Spleen (tissue), 7 donors: ENCODE results near the gene PLEKHH1.

Experiments used
- POLR2A ChIP-seq, 3 donors: fragments of 450-650 bp; IDR thresholded peaks; one replicate each; pipeline ENCODE4 v1.5.1; 2017; ENCODE audit warnings: antibody characterized with exemption in 3 of 3, mild to moderate bottlenecking in 1 of 3
- POLR2AphosphoS5 ChIP-seq, 3 donors: sonication (generic); formaldehyde crosslinking; IDR thresholded peaks; one replicate each; pipeline ENCODE4 v1.5.1; 2017; ENCODE audit warnings: antibody characterized with exemption in 3 of 3
- TF ChIP-seq, protein P1 (sequence below), 11 experiments: fragments of 200-600 bp in 7 of 11; fragments of 450-650 bp in 4 of 11; sonication (generic) in 4 of 11; IDR thresholded peaks in 8 of 11; conservative IDR thresholded peaks in 3 of 11; 1 replicate in 7 of 11; 2 replicates in 4 of 11; pipeline versions ENCODE4 v1.4.0 to v1.8.0; 2016 to 2021; ENCODE audit warnings: antibody characterized with exemption in 11 of 11, inconsistent platforms in 4 of 11, mild to moderate bottlenecking in 1 of 11
- donor health status: DM: no; HTN: no; CAD: no; lungs with moderate emphysema.
- donor health status: DM: no; HTN: no; CAD: no.
- donor health status: DM: no; HTN: no; CAD: no.

DNA sequence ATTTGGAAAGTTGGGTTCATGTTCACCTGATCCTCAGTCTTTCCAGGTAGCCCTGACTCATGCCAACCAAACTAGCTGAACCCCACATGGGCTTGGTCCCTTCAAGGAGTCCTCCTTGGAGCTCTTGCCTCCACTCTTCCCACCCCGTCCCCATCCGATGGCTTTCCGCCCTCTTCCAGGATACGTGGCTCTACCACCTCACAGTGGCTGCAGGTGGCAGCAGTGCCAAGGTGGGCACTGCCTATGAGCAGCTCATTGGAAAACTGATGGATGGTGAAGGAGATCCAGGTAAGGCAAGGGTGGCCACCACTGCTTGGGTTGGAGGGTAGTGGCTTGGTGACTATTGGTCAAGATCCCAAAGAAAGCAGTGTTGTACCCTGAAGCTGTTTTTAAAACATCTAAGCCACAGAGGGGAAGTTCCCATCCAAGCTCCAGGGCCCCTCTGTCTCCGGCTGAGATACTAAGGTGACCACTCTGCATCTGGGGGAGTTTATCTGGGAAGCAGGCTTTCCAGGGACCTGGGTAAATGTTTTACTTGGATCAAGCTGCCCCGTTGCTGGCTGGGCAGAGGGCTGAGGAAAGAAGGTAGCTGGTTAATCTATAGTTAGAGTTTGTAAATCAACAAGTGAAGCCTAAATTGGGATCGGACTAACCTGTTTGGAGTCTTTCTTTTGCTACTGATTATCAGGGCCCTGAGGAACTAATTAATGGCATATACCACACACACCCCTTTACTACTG, 43.3 kb downstream of the PLEKHH1 start:
- TF ChIP-seq, protein P1, sequence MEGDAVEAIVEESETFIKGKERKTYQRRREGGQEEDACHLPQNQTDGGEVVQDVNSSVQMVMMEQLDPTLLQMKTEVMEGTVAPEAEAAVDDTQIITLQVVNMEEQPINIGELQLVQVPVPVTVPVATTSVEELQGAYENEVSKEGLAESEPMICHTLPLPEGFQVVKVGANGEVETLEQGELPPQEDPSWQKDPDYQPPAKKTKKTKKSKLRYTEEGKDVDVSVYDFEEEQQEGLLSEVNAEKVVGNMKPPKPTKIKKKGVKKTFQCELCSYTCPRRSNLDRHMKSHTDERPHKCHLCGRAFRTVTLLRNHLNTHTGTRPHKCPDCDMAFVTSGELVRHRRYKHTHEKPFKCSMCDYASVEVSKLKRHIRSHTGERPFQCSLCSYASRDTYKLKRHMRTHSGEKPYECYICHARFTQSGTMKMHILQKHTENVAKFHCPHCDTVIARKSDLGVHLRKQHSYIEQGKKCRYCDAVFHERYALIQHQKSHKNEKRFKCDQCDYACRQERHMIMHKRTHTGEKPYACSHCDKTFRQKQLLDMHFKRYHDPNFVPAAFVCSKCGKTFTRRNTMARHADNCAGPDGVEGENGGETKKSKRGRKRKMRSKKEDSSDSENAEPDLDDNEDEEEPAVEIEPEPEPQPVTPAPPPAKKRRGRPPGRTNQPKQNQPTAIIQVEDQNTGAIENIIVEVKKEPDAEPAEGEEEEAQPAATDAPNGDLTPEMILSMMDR (IDR thresholded peaks at IDR 0.05 in 8 of 11, conservative IDR thresholded peaks at IDR 0.05 in 3 of 11): no peak
- TF ChIP-seq POLR2AphosphoS5 (IDR thresholded peaks at IDR 0.05) (no peak), POLR2A (IDR thresholded peaks at IDR 0.05) (no peak)
